ENCODE data around the gene KTN1.

The KTN1 gene

DNA sequence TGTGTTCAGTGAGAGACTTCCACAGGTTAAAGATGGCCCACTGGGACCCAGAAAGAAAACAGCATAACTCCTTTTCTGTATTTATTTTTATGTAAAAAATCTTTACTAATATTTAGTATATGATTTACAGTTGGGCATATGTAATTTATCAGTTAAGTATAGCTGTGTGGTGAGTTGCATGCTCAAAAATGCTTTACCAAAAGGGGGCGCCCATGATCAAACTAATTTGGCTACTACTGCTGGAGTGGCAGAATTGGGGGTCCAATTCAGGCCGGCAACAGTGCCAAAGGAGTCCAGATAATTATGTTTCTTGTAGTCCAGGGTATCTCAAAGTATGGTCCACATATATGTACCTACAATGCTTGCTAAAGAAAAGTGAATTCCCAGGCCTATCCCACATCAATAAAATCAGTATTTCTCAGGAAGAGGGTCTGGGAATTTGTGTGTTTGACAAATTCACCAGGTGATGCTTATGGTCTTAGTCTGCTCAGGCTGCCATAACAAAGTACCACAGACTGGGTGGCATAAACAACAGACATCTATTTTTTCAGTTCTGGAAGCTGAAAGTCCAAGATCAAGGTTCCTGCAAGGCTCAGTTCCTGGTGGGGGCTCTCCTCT lies 152.0 kb downstream of the KTN1 start:
- Mint-ChIP-seq H3K4me3 (no peak overlapping the region), H3K36me3 (ENCODE audit: low read depth) (no peaks in the 10 kb centered on the region)

GRCh38 chr14:55733599-55733998 lies 153.6 kb downstream of the KTN1 start:
- peaks cover 11% of the 10 kb centered on the region for H3K27me3 Mint-ChIP-seq (ENCODE audit: low read depth)
- H3K4me3 Mint-ChIP-seq, result no peak overlapping the region
- no peaks in the 10 kb centered on the region for H3K9me3 Mint-ChIP-seq
- no peaks in the 10 kb centered on the region for H3K36me3 Mint-ChIP-seq (ENCODE audit: low read depth)
- H3K4me1 Mint-ChIP-seq, result no peaks in the 10 kb centered on the region
- TF ChIP-seq, protein P1, sequence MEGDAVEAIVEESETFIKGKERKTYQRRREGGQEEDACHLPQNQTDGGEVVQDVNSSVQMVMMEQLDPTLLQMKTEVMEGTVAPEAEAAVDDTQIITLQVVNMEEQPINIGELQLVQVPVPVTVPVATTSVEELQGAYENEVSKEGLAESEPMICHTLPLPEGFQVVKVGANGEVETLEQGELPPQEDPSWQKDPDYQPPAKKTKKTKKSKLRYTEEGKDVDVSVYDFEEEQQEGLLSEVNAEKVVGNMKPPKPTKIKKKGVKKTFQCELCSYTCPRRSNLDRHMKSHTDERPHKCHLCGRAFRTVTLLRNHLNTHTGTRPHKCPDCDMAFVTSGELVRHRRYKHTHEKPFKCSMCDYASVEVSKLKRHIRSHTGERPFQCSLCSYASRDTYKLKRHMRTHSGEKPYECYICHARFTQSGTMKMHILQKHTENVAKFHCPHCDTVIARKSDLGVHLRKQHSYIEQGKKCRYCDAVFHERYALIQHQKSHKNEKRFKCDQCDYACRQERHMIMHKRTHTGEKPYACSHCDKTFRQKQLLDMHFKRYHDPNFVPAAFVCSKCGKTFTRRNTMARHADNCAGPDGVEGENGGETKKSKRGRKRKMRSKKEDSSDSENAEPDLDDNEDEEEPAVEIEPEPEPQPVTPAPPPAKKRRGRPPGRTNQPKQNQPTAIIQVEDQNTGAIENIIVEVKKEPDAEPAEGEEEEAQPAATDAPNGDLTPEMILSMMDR (IDR thresholded peaks at IDR 0.05; ENCODE audit: unreplicated experiment in 3 of 3), result no peak
- no peak overlapping the region for H3K27ac Mint-ChIP-seq

More for the DNA sequence above, 152.0 kb downstream of the KTN1 start:
- peaks cover 11% of the 10 kb centered on the region for H3K27me3 Mint-ChIP-seq (ENCODE audit: low read depth)
- no peak overlapping the region for H3K27ac Mint-ChIP-seq
- H3K4me1 Mint-ChIP-seq, result no peaks in the 10 kb centered on the region
- no peaks in the 10 kb centered on the region for H3K9me3 Mint-ChIP-seq
- TF ChIP-seq, protein P1 (IDR thresholded peaks at IDR 0.05; ENCODE audit: unreplicated experiment in 3 of 3), result peak; percentile 43 to 61 (median 55)

All from nephron (organoid).